NCI-H2029 (cell line): ENCODE data around the gene FOXB2.

Experiments used
- DNase-seq: peaks from one replicate; lab custom pipeline; 2025; lab: John Stamatoyannopoulos, UW

Gene FOXB2

GRCh38 chr9:77066388-77066787 lies 46.9 kb downstream of the FOXB2 start:
- DNase-seq: no peak
